A375 (cell line): ENCODE results near the gene FCRL1. TPM values are rescaled to one million over a fixed set of nuclear protein-coding genes. Genes with fewer than 3 reads are reported as not detected.

ENCODE experiments used
- small RNA-seq: library from RNA; depleted of rRNA; stranded (forward); fragments of <200 nt; gene quantifications from one replicate; pipeline ENCODE3, GENCODE V24; 2014
- total RNA-seq: library from RNA; depleted of rRNA; stranded (reverse); fragments of >200 nt; shearing (Covaris generic); gene quantifications from 2 replicates; pipeline ENCODE4 v1.2.3, GENCODE V29; 2014; rRNA removed

FCRL1 gene, protein sequence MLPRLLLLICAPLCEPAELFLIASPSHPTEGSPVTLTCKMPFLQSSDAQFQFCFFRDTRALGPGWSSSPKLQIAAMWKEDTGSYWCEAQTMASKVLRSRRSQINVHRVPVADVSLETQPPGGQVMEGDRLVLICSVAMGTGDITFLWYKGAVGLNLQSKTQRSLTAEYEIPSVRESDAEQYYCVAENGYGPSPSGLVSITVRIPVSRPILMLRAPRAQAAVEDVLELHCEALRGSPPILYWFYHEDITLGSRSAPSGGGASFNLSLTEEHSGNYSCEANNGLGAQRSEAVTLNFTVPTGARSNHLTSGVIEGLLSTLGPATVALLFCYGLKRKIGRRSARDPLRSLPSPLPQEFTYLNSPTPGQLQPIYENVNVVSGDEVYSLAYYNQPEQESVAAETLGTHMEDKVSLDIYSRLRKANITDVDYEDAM
- not detected in 2 replicates for total RNA-seq

DNA sequence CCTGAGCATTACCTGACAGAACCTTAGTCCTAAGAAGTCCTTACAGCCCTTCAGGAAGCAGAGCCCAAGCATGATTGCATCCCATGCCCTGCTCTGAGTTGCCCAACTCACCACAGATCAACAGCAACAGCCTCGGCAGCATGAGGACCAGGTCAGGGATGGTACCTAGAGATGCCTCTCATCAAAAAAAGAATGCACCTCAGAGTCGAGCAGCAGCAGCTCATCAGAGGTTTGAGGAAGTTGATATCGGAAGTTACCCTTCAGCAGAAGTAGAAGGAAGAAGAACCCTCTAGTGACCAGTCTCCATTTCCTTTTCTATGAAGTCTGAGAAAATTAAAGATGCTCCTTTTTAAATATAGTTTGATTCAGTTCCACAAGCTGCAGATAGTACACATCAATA, at the start of gene FCRL1:
Gene FCRL1, minus strand, starts transcription at position 225 of the 400 bp plus-strand sequence. Its CDS starts 83 bp downstream, at position 142.

DNA sequence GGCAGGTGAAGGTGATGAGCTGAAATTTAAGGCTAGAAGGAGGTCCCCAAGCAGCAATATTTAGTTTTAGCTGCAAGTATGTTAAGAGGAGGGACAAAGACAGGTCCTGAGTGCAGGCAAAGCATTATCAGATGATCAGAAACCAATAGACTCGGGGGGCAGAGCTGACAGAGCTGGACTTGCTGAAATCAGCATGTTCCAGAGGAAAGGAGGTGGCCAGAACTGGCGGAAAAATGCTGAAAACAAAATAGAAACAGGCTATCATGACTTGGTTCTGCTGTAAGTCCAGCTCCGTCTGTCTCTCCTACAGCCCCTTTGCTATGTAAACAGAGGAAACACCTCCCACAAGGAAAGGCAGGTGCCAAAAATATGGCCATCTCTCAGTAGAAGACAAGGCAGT, 21.8 kb upstream of the FCRL1 start, which contains the start of gene CD5L:
Gene CD5L, minus strand, starts transcription at position 101 of the 400 bp plus-strand sequence. CDS start 107 bp downstream, outside the sequence.

DNA sequence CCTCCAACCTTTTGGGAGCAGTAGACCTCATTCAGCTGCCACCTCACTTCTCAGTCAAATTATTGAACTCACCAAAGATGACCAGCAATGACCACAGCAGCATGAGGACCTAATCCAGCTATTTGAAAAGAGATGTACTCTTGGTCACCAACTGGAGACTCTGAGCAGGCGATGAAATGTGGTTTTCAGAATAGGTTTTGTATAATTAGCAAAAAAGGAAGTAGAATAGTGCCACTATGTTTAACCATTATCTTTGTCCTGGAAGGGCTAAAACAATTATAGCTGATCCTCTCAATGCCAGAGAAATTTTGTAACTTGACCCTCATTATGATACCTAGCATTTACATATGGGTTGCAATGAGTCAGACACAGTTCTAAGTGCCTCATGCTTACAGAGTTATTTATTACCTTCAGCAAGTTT, 42.9 kb downstream of the FCRL1 start, which contains the start of gene FCRL2:
Gene FCRL2, minus strand, starts transcription at position 162 of the 421 bp plus-strand sequence. Its CDS starts 59 bp downstream, at position 103.

Small RNAs within 50 kb of the gene (small RNA-seq; reads per million reads assigned to genes)
- not detected for gene MRPS21P2

Other genes starting within 250 kb of the FCRL1 start
- not detected in 2 replicates for gene FCRL4, start 222.0 kb downstream of the FCRL1 start, total RNA-seq
- gene FCRL3, start 119.4 kb downstream of the FCRL1 start, total RNA-seq: not detected in 2 replicates
- gene FCRL2, start 43.0 kb downstream of the FCRL1 start, total RNA-seq: not detected in 2 replicates
- not detected in 2 replicates for gene CD5L, start 21.7 kb upstream of the FCRL1 start, total RNA-seq
- 111 and 119 TPM in 2 replicates for gene KIRREL1, start 173.5 kb upstream of the FCRL1 start, total RNA-seq